HG03565 (cell line): ENCODE results near the gene RAB7A.
"Not testable (repeated sequence)": the region's sequence is repeated elsewhere in the genome, so short reads cannot be mapped to it uniquely, and the experiment has no call there.

Experiments used
- ATAC-seq: cut with Tn5 transposase; IDR thresholded peaks from one replicate; pipeline ENCODE4 v1.9.1; 2021; ENCODE audit warnings: mild to moderate bottlenecking, moderate library complexity; ENCODE audit not compliant: unreplicated experiment

Gene RAB7A

GRCh38 chr3:128710816-128711433, 15.1 kb upstream of the RAB7A start:
- ATAC-seq: no peak

GRCh38 chr3:128712848-128713247, 13.1 kb upstream of the RAB7A start:
- no peak for ATAC-seq

GRCh38 chr3:128714887-128715491, 11.0 kb upstream of the RAB7A start:
- ATAC-seq: no peak

- ATAC-seq: not testable (repeated sequence)
Observed at GRCh38 chr3:128718892-128719291, 7.1 kb upstream of the RAB7A start.

GRCh38 chr3:128720891-128721290, 5.1 kb upstream of the RAB7A start:
- ATAC-seq: no peak

GRCh38 chr3:128723477-128723876, 2.5 kb upstream of the RAB7A start:
- no peak for ATAC-seq

GRCh38 chr3:128725547-128726022, 398 bp upstream of the RAB7A start:
- peak; percentile 6 for ATAC-seq

- ATAC-seq: no peak
Observed at GRCh38 chr3:128727059-128727458, 1.1 kb downstream of the RAB7A start.

GRCh38 chr3:128727485-128727884, 1.5 kb downstream of the RAB7A start:
- no peak for ATAC-seq

GRCh38 chr3:128727996-128728395, 2.0 kb downstream of the RAB7A start:
- ATAC-seq: no peak

GRCh38 chr3:128728521-128728920, 2.5 kb downstream of the RAB7A start:
- not testable (repeated sequence) for ATAC-seq

GRCh38 chr3:128730471-128730870, 4.5 kb downstream of the RAB7A start:
- no peak for ATAC-seq

- ATAC-seq: peak; percentile 58
Observed at GRCh38 chr3:128734523-128735189, 8.7 kb downstream of the RAB7A start.

GRCh38 chr3:128735287-128735686, 9.3 kb downstream of the RAB7A start:
- no peak for ATAC-seq

GRCh38 chr3:128735884-128736283, 9.9 kb downstream of the RAB7A start:
- ATAC-seq: no peak

GRCh38 chr3:128736601-128737000, 10.6 kb downstream of the RAB7A start:
- no peak for ATAC-seq

- ATAC-seq: no peak
Observed at GRCh38 chr3:128740621-128741020, 14.6 kb downstream of the RAB7A start.

- ATAC-seq: no peak
Observed at GRCh38 chr3:128742821-128743594, 17.0 kb downstream of the RAB7A start.

- ATAC-seq: no peak
Observed at GRCh38 chr3:128745742-128746141, 19.8 kb downstream of the RAB7A start.

GRCh38 chr3:128746881-128747280, 20.9 kb downstream of the RAB7A start:
- ATAC-seq: no peak

- no peak for ATAC-seq
Observed at GRCh38 chr3:128748557-128748956, 22.6 kb downstream of the RAB7A start.
